Endometrium (tissue), 2 donors: ENCODE results near the gene KCNJ1.

Experiments used
- FAIRE-seq: peaks from 2 replicates; lab custom pipeline; 2012; peaks lifted over from hg19 to GRCh38; lab: Jason Lieb, UNC
- donor health status: control.
- donor health status: control.

KCNJ1 gene

DNA sequence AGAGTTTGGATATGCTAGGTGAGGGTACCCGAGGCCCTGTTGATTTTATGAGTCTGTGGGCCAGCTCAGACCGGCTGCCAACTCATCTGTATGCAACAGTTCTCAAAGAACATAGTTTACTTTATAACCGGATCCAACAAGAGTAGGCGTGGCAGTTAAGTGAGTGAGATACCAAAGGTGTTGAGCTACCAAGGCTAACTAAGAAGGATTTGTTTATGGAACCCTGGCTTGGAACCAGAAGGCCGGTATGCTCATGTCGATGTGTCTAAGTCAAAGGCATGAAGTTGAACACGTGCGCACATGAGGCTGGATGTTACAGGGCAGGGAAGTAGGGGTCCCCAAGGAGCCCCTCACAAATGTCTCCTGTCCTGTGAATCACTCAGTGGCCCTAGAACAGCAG lies at the start of gene KCNJ1:
Gene KCNJ1 (minus strand): TSS at position 20 of the 400 bp plus-strand sequence. CDS start 27,053 bp downstream, outside the sequence.
- no peak for FAIRE-seq

GRCh38 chr11:128916681-128917080 lies 49.6 kb upstream of the KCNJ1 start:
- no peak for FAIRE-seq

DNA sequence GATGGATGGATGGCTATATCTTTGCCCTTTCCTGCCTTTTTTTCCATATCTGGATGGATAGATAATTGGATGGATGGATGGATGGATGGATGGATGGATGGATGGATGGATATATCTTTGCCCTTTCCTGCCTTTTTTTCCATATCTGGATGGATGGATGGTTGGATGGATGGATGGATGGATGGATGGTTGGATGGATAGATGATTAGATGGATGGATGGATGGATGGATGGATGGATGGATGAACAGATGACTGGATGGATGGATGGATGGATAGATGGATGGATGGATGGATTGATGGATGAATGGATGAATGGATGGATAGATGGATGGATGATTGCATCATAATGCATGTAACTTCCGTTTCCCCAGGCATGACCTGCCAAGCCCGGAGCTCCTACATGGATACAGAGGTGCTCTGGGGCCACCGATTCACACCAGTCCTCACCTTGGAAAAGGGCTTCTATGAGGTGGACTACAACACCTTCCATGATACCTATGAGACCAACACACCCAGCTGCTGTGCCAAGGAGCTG lies 49.0 kb upstream of the KCNJ1 start:
- FAIRE-seq = no peak

GRCh38 chr11:128915149-128915521 lies 48.0 kb upstream of the KCNJ1 start:
- FAIRE-seq = no peak

DNA sequence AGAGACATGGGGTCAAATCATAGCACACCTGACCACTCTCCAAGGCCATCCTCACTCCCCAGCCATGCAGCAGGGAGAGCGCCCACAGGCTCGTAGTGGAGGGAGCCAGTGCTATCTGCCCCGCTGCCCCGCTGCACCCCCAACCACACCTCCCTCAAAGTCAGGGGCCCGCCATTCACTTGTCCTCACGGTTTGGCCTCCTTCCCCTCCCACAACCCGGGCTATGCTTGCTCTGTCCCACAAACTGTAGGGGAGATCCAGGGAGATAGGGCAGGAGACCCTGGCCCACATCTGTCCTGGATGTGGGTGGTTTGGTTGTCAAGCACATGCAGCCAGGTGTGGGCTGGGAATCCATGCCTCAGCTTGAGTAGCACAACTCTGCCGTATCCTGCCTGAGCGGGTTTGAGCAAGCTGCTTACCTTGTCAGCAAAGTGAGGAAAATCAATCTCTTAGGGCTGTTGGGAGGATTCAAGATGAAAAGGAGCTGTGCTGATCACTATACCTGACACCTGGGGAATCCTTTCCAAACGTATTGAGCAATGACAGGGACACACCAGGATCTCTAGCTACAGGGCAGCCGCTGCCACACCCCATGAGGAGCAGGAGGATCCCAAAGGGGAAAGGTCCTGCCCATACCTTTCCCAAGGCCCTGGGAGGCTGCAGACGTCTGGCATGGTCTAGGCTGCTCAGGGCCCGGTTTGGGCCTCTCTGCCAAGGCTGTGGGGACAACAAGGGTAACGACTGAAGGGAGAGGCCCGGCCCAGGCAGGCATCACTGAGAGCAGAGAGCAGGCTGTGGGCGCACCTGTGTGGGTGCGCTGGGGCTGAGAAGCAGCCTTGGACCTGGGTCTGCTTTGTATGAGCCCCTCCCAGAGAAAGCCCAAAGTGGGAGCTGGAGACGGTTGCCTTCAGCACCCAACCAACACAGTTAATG lies 47.4 kb upstream of the KCNJ1 start:
- no peak for FAIRE-seq

- FAIRE-seq = no peak
These were observed 46.7 kb upstream of the KCNJ1 start for GRCh38 chr11:128913806-128914205.

DNA sequence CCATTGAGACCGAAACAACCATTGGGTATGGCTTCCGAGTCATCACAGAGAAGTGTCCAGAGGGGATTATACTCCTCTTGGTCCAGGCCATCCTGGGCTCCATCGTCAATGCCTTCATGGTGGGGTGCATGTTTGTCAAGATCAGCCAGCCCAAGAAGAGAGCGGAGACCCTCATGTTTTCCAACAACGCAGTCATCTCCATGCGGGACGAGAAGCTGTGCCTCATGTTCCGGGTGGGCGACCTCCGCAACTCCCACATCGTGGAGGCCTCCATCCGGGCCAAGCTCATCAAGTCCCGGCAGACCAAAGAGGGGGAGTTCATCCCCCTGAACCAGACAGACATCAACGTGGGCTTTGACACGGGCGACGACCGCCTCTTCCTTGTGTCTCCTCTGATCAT lies 44.6 kb upstream of the KCNJ1 start:
- FAIRE-seq = no peak

GRCh38 chr11:128911239-128911638 lies 44.1 kb upstream of the KCNJ1 start:
- FAIRE-seq = no peak

DNA sequence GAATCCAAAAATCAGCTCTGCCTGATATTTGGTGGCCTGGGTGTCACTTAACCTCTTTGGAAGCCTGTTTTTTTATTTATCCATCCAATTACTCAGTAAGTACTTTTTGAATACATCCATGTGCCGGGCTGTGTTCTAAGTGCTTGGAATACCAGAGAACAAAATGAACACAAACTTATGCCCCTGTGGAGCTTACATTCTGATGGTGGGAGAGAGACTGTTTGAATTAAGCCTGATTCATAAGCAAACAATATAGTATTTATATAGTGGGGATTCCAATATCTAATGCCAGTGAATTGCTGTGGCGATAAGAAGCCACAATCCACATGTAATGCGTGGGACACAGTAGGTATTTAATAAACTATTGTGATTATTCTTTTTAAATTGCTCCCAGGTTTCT lies 43.5 kb upstream of the KCNJ1 start:
- no peak for FAIRE-seq

DNA sequence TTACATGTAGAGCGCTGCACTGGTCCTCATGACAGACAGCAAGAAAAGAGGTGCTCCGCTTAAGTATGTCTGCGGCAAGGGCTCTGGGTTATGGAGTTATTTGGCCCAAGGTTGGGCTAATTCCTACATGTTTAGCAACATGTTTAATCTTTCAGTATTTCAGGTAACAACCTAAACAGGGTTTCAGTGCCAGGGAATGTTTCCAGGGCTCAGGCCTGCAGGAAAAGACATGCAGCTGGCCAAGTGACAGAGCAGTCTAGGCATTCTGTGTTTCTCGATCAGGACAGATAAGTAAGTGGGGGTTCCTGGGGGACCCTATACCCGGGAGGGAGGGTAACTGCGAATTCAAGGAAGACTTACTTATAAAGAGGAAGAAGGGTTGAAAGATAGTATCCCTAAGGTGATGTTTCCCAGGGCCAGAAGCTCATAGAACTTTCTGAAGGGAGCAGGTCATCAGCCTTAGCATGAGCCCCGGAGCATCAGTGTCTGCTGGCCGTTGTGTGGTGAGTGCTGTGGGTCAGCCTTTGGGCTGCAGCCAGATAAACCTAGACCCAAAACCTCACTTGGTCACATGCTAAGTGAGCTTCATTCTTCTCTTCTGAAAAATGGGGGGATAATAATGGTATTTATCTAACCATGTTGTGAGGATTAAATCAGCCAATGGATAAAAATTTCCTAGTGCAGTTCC lies 42.5 kb upstream of the KCNJ1 start:
- FAIRE-seq = no peak

DNA sequence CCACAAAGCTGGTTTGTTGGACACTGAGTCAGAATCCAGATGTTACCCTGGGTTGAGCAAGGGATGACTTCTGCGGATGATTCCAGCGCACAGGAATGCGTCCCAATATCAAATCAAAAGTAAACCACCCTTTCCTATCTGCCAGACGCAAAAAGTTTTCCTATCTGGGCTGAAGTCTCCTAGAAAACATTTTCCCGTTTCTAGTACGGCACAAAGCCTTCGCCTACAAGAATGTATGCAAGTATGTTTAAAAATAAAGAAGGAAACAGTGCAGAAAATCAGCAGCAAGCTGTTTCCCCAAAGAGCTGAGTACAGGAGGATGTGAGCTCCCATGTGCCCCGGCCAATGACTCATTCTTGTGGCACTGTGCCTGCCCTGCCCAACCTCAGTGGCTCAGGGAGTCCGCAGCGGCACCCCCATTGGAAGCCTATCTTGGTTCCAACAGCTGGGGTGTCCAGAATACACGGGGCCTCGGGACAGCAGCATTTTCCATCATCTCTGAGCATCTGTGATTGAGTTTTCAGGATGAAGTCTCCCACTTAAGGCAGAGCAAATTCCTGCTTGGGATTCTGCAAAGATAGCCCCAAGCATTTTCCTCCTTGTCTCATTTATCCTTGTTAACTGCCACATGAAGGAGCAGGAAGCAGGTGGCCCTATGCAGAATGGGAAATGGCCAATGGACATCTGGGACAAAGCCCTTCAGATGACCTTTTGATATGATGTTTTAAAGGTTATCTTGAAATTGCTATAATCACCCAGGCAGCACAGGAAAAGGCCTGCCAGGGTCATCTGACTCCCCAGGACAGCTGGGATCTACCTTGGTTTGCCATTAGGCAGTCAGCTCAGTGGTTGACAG lies 41.5 kb upstream of the KCNJ1 start:
- FAIRE-seq = no peak

- FAIRE-seq = no peak
These were observed 40.5 kb upstream of the KCNJ1 start for GRCh38 chr11:128907585-128907984.

DNA sequence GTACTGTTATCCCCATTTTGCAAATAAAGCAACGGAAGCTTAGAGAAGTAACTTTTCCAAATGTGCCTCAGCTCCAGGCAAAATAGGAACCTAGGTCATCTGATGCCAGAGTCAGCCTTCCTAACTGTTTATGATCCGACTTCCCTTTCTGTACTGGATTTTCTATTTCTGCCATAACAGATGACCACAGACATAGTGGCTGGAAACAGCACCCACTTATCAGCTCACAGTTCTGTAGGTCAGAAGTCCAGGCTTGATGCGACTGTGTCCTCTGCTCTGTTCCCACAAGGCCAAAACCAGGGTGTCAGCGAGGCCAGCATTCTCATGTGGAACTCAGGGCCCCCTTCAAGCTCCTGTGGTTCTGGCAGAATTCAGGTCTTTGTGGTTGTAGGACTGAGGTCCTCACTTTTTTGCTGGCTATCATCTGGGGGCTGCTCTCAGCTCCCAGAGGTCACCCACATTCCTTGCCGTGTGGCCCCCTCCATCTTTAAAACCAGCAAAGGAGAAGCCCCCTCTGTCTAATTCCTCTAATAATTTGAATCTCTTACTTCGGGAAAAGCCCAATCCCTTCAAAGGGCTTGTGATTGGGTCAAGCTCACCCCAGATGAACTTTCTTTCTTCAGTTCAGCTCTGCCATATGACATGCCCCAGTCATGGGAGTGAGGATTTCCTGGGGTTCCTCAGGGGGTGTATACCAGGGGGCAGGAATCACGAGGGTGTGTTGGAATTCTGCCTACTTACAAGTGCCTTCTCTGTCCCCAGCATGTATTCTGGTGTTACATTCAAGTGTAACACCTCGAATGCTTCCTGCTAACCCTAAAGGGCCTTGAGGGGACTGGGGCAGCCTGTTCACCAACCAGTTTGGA lies 39.3 kb upstream of the KCNJ1 start:
- FAIRE-seq = no peak

- no peak for FAIRE-seq
These were observed 38.5 kb upstream of the KCNJ1 start for GRCh38 chr11:128905345-128906184.

GRCh38 chr11:128904656-128905344 lies 37.7 kb upstream of the KCNJ1 start:
- peak; percentile 63 for FAIRE-seq

- no peak for FAIRE-seq
These were observed 37.2 kb upstream of the KCNJ1 start for GRCh38 chr11:128904303-128904655.

- no peak for FAIRE-seq
These were observed 36.4 kb upstream of the KCNJ1 start for GRCh38 chr11:128903248-128904061.

- no peak for FAIRE-seq
These were observed 35.5 kb upstream of the KCNJ1 start for GRCh38 chr11:128902515-128903066.
